Fibroblast of lung (primary cell): ENCODE results near the gene CLCN3.
A peak's percentile ranks its signal among the peaks of the same experiment; 100 is the strongest.

Source experiments
- CTCF ChIP-seq, 2 donors: IDR thresholded peaks in 1 of 2; conservative IDR thresholded peaks in 1 of 2; 1 replicate in 1 of 2; 2 replicates in 1 of 2; pipeline ENCODE4 v1.5.1; 2011 to 2012; ENCODE audit warnings: low read length in 2 of 2, control low read depth in 1 of 2, inconsistent platforms in 1 of 2, low read depth in 1 of 2, mild to moderate bottlenecking in 1 of 2
- EZH2 ChIP-seq: IDR thresholded peaks from 2 replicates; pipeline ENCODE4 v1.5.1; 2012; ENCODE audit warnings: low read length, control low read depth, mild to moderate bottlenecking; ENCODE audit errors: missing control alignments

- peak; percentile 10 to 16 for TF ChIP-seq CTCF (conservative IDR thresholded peaks at IDR 0.05 in 1 of 2, IDR thresholded peaks at IDR 0.05 in 1 of 2; ENCODE audit: low read depth in 1 of 2, low read length in 2 of 2)
- TF ChIP-seq EZH2: no peak
Observed at GRCh38 chr4:169611991-169612870, 8.1 kb upstream of the CLCN3 start, which contains the start of gene NEK1.
